Fibroblast of skin of right biceps (primary cell): ENCODE data around the gene SOX13.
A peak's percentile ranks its signal among the peaks of the same experiment; 100 is the strongest.

Experiments
- DNase-seq: peaks from one replicate; pipeline ENCODE4 v3.0.0-alpha.2; 2013

Gene SOX13

DNA sequence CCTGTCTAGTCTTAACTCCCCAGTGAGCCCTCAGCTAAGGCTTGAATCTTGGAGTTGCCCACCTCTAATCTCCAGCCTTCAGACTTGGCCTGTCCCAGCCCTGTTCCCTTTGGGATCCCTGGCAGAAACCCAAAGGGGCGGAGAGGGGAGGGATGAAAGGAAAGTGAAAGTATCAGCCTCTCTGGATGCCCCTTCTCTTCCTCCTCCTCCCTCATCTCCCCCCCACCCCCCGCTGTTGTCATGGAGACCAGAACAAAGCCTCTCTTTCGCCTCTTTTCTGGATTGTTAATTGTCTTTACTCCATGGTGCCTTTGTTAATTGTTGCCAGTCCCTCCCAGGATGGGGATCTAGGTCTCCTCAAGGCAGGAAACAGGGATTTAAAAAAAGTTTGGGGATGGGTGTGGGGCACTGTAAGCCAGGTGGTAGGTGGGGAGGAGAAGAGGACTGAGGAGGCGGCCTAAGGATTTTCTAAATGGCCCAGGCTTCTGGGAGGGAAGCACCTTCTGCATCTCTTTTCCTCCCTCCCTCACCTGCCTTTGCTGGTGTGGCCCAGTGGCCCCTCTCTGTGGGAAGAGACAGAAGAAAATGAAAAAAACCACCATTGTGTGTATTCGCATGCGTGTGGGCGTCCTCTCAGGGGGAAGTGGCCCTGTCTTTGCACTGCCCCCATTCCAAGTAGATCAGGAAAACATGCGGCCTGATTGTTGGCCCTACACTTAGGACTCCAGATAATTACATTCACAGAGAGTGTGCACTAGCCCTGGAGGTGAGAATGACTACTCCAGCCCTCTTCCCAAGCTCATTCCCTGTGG lies 7.5 kb upstream of the SOX13 start:
- peak; percentile 29 for DNase-seq

DNA sequence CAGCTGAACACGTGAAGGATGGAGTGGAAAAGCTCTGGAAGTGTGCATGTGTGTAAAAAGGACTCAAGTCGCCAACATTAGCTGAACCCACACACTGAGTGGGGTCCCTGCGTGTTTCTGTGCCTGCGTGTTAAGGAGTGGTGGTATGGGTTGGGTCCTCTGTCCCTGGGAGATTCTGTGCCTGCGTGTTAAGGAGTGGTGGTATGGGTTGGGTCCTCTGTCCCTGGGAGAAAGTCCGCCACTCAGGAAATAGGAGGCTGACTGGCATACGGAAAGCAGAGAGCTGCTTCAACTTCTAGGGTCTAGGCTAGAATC lies 7.0 kb upstream of the SOX13 start:
- no peak for DNase-seq

DNA sequence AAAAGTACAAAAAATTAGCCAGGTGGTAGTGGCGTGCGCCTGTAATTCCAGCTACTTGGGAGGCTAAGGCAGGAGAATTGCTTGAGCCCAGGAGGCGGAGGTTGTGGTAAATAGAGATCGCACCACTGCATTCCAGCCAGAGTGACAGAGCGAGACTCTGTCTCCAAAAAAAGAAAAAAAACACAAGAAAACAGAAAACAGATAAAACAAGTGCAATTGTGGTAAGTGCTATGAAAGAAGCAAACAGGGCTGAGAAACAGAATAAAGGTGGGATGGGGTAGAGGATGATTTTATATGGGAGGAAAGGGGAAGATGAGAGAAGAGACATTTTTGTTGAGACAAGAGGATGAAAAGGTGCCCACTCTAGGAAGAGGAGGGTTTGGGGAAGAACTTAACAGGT lies 5.0 kb upstream of the SOX13 start:
- no peak for DNase-seq

DNA sequence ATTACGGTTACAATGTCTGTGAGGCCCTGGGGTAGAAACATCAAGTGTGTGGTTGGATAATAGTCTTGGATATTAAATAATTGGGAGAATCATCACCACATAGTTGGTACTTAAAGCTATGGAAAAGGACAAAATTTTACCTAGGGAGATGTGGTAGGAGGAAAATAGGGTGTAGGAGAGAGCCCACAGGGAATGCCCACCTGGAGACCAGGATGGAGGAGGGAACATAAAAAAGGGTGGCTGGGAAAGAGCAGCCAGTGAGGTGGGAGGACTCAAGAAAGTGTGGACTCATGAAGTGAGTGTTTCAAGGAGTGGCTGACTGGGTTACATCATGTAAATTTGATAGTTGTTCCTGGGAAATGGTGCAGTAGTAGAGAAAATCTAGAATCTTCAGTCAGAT lies 3.0 kb upstream of the SOX13 start:
- DNase-seq = no peak

DNA sequence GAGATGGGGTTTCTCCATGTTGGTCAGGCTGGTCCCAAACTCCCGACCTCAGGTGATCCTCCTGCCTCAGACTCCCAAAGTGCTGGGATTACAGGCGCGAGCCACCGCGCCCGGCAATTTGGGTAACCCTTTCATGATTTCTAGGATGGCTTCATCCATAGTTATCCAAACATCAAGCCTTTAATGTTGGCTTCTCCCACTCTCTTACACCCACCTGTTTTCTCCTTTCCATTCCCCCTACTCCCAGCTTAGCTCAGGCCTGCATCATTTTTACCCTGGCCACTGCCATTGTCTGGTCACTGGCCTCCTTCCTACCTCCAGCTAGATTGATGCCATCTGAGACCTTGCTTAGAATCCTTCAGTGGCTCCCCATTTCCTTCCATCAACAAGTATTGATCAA lies 2.0 kb upstream of the SOX13 start:
- no peak for DNase-seq

DNA sequence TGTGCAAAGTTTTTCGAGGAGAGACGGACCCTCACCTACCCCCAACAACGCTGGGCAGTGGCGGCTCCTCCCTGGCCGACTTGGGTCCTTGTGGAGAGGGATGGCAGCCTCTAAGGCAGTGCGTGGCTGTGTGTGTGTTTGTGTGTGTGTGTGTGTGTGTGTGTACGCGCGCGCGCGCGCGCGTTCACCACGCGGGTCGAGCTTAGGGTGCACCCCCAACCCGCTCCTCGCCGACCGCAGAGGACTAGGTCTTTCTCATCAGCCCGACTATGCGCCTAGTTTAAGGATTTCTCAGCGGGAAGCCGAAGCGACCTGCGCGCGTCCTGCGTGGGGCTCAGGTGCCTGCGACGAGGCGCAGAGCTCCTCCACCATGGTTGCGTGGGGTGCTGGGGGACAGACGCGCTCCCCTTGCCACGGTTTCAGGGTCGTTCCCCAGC lies 940 bp downstream of the SOX13 start:
- DNase-seq = peak; percentile 18

GRCh38 chr1:204074274-204075138 lies 1.6 kb downstream of the SOX13 start:
- DNase-seq = peak; percentile 60

- peak; percentile 11 for DNase-seq
These were observed 2.2 kb downstream of the SOX13 start for GRCh38 chr1:204075139-204075521.

- DNase-seq = no peak
These were observed 3.3 kb downstream of the SOX13 start for GRCh38 chr1:204075890-204076846.

- DNase-seq = peak; percentile 21
These were observed 4.0 kb downstream of the SOX13 start for GRCh38 chr1:204076891-204077290.

- peak; percentile 36 for DNase-seq
These were observed 5.2 kb downstream of the SOX13 start for GRCh38 chr1:204077979-204078696.

DNA sequence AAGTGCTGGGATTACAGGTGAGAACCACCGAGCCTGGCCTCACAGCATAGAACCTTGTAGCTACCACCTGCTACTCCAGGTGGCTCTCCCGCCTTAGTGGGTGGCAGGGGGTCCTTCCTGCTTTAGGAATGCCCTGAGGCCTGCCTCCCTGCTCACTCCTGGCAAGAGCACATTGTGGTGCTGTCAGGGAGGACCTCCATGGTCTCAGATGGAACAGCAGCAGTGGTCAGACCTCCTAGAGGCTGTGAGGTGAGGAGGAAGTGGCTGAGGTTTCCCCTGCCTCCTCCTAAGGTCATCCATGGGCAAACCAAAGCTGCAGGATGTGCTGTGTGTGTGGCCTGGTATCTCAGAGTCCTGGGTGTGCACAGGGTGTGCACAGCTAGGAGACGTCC lies 6.7 kb downstream of the SOX13 start:
- peak; percentile 16 for DNase-seq

DNA sequence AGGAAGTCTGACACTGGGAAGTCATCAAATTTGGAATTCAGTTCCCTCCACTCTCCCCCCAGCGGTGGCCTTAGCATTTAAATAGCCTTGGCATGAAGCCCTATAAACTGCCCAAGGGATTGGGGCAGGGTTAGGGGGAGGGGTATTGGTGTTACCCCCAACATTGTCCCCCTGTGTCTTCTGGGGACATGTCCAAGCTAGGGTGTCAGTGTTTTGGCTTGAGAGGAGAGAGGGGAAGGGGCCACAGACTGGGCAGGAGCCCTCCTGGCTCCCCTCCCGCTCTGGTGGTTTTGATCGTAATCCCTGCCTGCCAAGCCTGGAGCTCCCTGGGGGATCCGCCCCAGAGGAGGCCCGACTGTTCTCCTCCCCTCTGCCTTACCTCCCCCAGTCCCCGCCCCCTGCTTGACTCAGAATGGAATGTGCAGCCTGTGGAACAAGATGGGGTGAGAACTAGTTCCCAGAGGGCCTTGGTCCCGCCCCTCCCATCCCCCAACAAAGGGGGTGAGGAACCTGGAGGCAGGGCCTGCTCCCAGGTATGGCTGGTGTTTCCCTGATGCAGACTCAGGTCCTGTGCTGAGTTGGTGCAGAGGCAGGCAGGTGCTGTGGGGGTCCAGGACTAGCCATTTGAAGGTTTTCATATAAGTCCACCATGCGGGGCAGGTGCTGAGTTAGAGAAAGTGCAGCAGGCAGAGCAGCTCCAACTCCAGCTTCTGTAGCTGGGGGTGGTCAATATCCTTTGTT lies 7.4 kb downstream of the SOX13 start:
- DNase-seq = peak; percentile 96

DNA sequence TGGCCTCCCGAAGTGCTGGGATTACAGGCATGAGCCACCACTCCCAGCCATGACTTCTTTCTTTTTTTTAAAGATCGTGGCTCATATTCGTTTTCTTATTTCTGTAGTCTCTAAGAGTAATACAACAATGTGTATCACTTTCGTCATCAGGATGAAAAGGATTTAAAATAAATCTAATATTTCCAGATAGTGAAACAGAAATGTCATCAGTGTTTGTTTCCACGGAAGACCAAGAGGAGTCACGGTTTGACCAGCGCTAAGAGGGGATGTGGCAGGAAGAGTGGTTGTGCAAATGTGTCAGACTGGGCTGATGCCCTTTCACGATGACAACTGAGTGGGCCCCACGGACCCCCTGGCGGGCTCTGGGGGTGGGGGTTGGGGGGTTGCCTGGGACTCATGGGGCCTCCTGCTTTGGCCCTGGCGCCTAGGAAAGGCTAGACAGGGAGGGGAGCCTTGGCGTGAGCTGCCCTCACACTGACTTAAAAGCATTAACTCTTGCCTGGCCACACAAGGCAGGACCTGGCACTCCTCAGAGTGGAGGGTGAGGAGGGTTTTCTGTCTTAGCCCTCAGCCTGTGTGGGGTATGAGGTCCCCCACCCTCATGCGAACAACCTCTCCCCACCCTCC lies 8.4 kb downstream of the SOX13 start:
- peak; percentile 16 for DNase-seq

DNA sequence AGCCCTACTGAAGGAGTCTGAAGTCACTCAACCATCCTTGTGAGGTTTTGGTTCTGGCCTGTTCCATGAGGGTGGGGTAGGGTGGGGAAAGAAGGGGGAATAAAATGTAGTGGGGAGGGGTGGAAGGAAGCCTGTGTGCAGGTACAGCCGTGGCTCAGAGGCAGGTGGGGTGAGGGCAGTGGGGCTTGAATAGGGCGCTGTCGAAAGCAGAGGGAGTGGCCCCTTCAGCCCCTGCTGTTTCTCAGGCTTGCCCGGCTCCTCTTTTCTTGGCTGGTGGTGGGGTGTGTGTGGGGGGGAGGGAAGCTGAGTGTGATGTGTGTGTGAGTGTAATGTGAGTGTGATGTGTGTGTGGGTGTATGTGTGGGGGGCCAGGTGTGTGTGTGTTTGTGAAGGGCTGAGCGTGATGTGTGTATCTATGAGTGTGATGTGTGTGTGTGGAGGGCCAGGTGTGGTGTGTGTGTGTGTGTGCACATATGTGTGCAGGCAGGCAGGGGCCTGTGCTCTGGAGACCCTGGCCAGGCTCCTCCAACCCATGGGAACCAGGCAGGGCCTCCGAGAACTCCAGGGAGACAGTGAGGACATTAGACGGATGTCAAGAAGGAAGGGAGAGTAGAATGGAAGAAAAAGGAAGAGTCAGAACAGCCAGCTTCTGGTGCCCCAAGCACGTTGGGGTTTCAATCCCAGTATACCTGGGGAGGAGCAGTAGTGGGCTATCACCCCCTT lies 9.0 kb downstream of the SOX13 start:
- DNase-seq = no peak

GRCh38 chr1:204083491-204083890 lies 10.6 kb downstream of the SOX13 start:
- no peak for DNase-seq

- DNase-seq = no peak
These were observed 11.4 kb downstream of the SOX13 start for GRCh38 chr1:204084247-204084772.

GRCh38 chr1:204085876-204086275 lies 13.0 kb downstream of the SOX13 start:
- DNase-seq = no peak

DNA sequence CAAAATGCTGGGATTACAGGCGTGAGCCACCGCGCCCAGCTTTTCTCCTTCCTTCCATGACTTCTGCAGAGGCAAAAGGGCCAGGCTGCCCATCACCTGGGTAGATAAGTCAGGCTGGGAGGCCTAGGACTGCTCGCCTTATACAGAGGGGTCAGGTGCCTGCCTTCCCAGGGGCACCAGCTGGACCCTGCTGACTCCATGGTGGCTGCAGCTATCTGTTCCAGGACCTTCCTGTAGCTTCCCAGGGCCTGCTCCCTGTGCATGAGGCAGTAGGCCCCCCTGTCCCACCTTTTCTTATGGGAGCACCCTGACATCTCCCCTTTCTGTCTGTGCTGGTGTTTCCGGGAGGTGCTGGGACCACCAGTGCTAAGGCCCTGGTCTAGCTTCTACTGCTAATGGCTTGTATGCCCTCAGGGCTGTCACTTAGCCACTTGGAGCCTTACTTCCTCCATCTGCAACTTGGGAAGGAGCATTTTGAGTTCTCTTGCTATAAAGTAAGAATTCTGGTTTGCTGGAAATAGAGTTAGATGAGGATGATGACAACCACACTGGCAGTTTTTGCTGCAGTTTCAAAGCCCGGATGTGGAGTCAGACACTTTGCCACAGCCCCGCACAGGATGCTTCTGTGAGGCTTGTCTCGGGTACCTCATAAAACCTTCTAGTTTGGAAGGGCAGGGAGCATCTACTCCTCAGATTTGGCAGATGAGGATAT lies 14.4 kb downstream of the SOX13 start:
- no peak for DNase-seq
